Panc1 (cell line): ENCODE results near the gene SLC30A1. TPM values are rescaled to one million over a fixed set of nuclear protein-coding genes. Genes with fewer than 3 reads are reported as not detected.

Source experiments
- ATAC-seq: fragments of 200-7000 bp; cut with Tn5 transposase; 2 replicates; pipeline ENCODE4 v1.9.1; 2020; ENCODE audit warnings: mild to moderate bottlenecking, moderate library complexity
- BruUV-seq: library from RNA; stranded (reverse); fragments of 400-500 nt; replicated peaks from 2 replicates; lab custom pipeline; 2021; lab: Mats Ljungman, UMichigan
- CTCF ChIA-PET: fragments of 300-600 bp; sonication (Branson Sonifier 250); formaldehyde crosslinking; loops from one replicate; lab custom pipeline; 2022; ENCODE audit warnings: antibody characterized with exemption; lab: Charles Lee
- POLR2A ChIA-PET: fragments of 300-600 bp; sonication (Branson Sonifier 250); formaldehyde crosslinking; loops from one replicate; lab custom pipeline; 2022; ENCODE audit warnings: antibody characterized with exemption; lab: Charles Lee
- DNase-seq: peaks from one replicate; pipeline ENCODE4 v3.0.0-alpha.2; 2010; ENCODE audit warnings: low read depth, low spot score
- H3K27ac ChIP-seq: 2 replicates; pipeline ENCODE4 v1.5.1; 2011; ENCODE audit warnings: mild to moderate bottlenecking, low read length, inconsistent platforms
- H3K27me3 ChIP-seq: fragments of 200-500 bp; sonication (Bioruptor generic); 2 replicates; pipeline ENCODE4 v1.6.0; 2014; ENCODE audit warnings: low read length, inconsistent platforms; ENCODE audit not compliant: control insufficient read depth, insufficient read depth
- H3K36me3 ChIP-seq: fragments of 200-500 bp; sonication (Bioruptor generic); 2 replicates; pipeline ENCODE4 v1.5.1; 2014; ENCODE audit warnings: inconsistent platforms, mild to moderate bottlenecking, low read length, moderate library complexity; ENCODE audit not compliant: control insufficient read depth, insufficient read depth
- H3K4me1 ChIP-seq: 2 replicates; pipeline ENCODE4 v1.5.1; 2011; ENCODE audit warnings: inconsistent platforms, mild to moderate bottlenecking, low read length, moderate library complexity; ENCODE audit not compliant: control insufficient read depth, insufficient read depth
- H3K4me3 ChIP-seq, 2 experiments: 2 replicates each; pipeline ENCODE4 v1.5.1; 2011 to 2012; ENCODE audit warnings: low read depth in 2 of 2, low read length in 2 of 2, mild to moderate bottlenecking in 2 of 2, inconsistent platforms in 1 of 2, moderate library complexity in 1 of 2
- H3K9me3 ChIP-seq: fragments of 200-500 bp; sonication (Bioruptor generic); 2 replicates; pipeline ENCODE4 v1.5.1; 2014; ENCODE audit warnings: low read depth, mild to moderate bottlenecking, inconsistent platforms, low read length, moderate library complexity; ENCODE audit not compliant: control insufficient read depth, insufficient read depth
- CTCF ChIP-seq: fragments of 450-650 bp; IDR thresholded peaks from 2 replicates; pipeline ENCODE4 v1.5.1; 2017; ENCODE audit warnings: mild to moderate bottlenecking
- POLR2AphosphoS5 ChIP-seq: IDR thresholded peaks from 2 replicates; pipeline ENCODE4 v1.6.1; 2012; ENCODE audit warnings: mild to moderate bottlenecking, low read depth, low read length, moderate library complexity
- REST ChIP-seq, 2 experiments: IDR thresholded peaks; 2 replicates each; pipeline ENCODE4 v1.6.1; 2011 to 2012; ENCODE audit warnings: low read depth in 2 of 2, control low read depth in 1 of 2, low read length in 1 of 2, mild to moderate bottlenecking in 1 of 2, moderate library complexity in 1 of 2; ENCODE audit not compliant: insufficient read depth in 1 of 2
- SIN3A ChIP-seq: IDR thresholded peaks from 2 replicates; pipeline ENCODE4 v1.6.1; 2012; ENCODE audit warnings: low read depth, mild to moderate bottlenecking, low read length, moderate library complexity, borderline replicate concordance; ENCODE audit not compliant: insufficient read depth
- TCF7L2 ChIP-seq: IDR thresholded peaks from 2 replicates; pipeline ENCODE4 v1.6.1; 2011; ENCODE audit warnings: mild to moderate bottlenecking, low read depth, low read length, inconsistent platforms
- in situ Hi-C: cut with HindIII; loops from 2 replicates; pipeline ENCODE4 v1.10.0; 2016; ENCODE audit warnings: low sequenced_read_pairs, low pct_unique_long_range_greater_than_20kb
- intact Hi-C: fragments of 100-400 bp; cut with micrococcal nuclease; formaldehyde crosslinking; loops from one replicate; pipeline ENCODE4 v1.10.0; 2022; ENCODE audit not compliant: unreplicated experiment
- total RNA-seq: library from RNA; stranded (reverse); gene quantifications from one replicate; pipeline ENCODE4 v1.2.1, GENCODE V29; 2021; ENCODE audit not compliant: unreplicated experiment

The SLC30A1 gene
- total RNA-seq, 1 experiment from 2014 or later: 34.5 TPM

- no peak overlapping the region for H3K27ac ChIP-seq
- ChIA-PET CTCF (interaction anchor here (0.7 kb wide), 1 partner anchor 157 kb away, joined by 3 read pairs; no protein-coding TSS in a partner anchor), POLR2A (interaction anchor here (0.6 kb wide), 1 partner anchor 46 kb away, joined by 3 read pairs; no protein-coding TSS in a partner anchor)
- no peak for DNase-seq
- H3K27me3 ChIP-seq: no peaks in the 10 kb centered on the region
- no peaks in the 10 kb centered on the region for H3K9me3 ChIP-seq
- H3K36me3 ChIP-seq: no peaks in the 10 kb centered on the region
- intact Hi-C loops (no loop called here), in situ Hi-C loops (no loop called here)
- TF ChIP-seq POLR2AphosphoS5 (no peak), SIN3A (no peak), CTCF (no peak), REST (IDR thresholded peaks at IDR 0.05; ENCODE audit: insufficient read depth in 1 of 2, low read depth in 2 of 2, low read length in 1 of 2) (no peak), TCF7L2 (no peak)
- ATAC-seq: no peak
- no peaks in the 10 kb centered on the region for H3K4me1 ChIP-seq
- no peak overlapping the region for H3K4me3 ChIP-seq
- BruUV-seq: no TSS peak
Observed at GRCh38 chr1:211527888-211528287, 51.1 kb downstream of the SLC30A1 start.

GRCh38 chr1:211527006-211527405 lies 52.0 kb downstream of the SLC30A1 start:
- H3K9me3 ChIP-seq: no peaks in the 10 kb centered on the region
- ATAC-seq: no peak
- BruUV-seq: no TSS peak
- in situ Hi-C loops (no loop called here), intact Hi-C loops (no loop called here)
- H3K4me3 ChIP-seq: no peak overlapping the region
- H3K27me3 ChIP-seq: no peaks in the 10 kb centered on the region
- H3K36me3 ChIP-seq: no peaks in the 10 kb centered on the region
- ChIA-PET CTCF (no interaction called here), POLR2A (no interaction called here)
- no peak for TF ChIP-seq POLR2AphosphoS5
- TF ChIP-seq CTCF: no peak
- TF ChIP-seq REST (IDR thresholded peaks at IDR 0.05; ENCODE audit: insufficient read depth in 1 of 2, low read depth in 2 of 2, low read length in 1 of 2): no peak
- no peak for TF ChIP-seq TCF7L2
- no peak for TF ChIP-seq SIN3A
- no peak for DNase-seq
- H3K4me1 ChIP-seq: no peaks in the 10 kb centered on the region
- H3K27ac ChIP-seq: no peak overlapping the region
